ENCODE data around the gene SPDEF. TPM values are rescaled to one million over a fixed set of nuclear protein-coding genes. Genes with fewer than 3 reads are reported as not detected.

The SPDEF gene
- total and polyA plus RNA-seq, 3 experiments from 2014 or later = not detected

GRCh38 chr6:34559651-34560365 is 3.7 kb upstream of the SPDEF start:
- H3K27me3 ChIP-seq (ENCODE audit: insufficient read depth, low read length, poor library complexity, severe bottlenecking) = no peaks in the 10 kb centered on the region
- H3K4me1 ChIP-seq (ENCODE audit: insufficient read depth, low read length) = no peaks in the 10 kb centered on the region
- DNase-seq = no peak
- H3K4me3 Mint-ChIP-seq = no peak overlapping the region
- H3K9me3 Mint-ChIP-seq = peaks cover 0 to 4% (median 0%) of the 10 kb centered on the region in 5 donors
- ChIA-PET POLR2A (no interaction called here), CTCF (no interaction called here)
- H3K27ac Mint-ChIP-seq = no peak overlapping the region
- no peaks in the 10 kb centered on the region for H3K36me3 ChIP-seq (ENCODE audit: insufficient read depth, low read length)
- H3K36me3 Mint-ChIP-seq = no peaks in the 10 kb centered on the region
- no peak overlapping the region for H3K4me3 ChIP-seq (ENCODE audit: low read length)
- peaks cover 0 to 4% (median 0%) of the 10 kb centered on the region in 3 donors for H3K4me1 Mint-ChIP-seq
- peak overlapping the region; percentile 39 for H3K27ac ChIP-seq (ENCODE audit: low read depth, low read length)
- H3K9me3 ChIP-seq (ENCODE audit: low read length) = no peaks in the 10 kb centered on the region
- peaks cover 4% of the 10 kb centered on the region in 2 donors for H3K27me3 Mint-ChIP-seq

- H3K4me3 Mint-ChIP-seq = no peak overlapping the region
- H3K27ac Mint-ChIP-seq = no peak overlapping the region
- H3K9me3 Mint-ChIP-seq = peaks cover 0 to 4% (median 0%) of the 10 kb centered on the region in 5 donors
- H3K4me1 Mint-ChIP-seq = peaks cover 0 to 11% (median 0%) of the 10 kb centered on the region in 3 donors
- ChIA-PET CTCF (interaction anchor here (1.0 kb wide), 1 partner anchor 31 kb away, joined by 4 read pairs; no protein-coding TSS in a partner anchor), POLR2A (no interaction called here)
- no peaks in the 10 kb centered on the region for H3K36me3 ChIP-seq (ENCODE audit: insufficient read depth, low read length)
- H3K27me3 Mint-ChIP-seq = peaks cover 0 to 2% of the 10 kb centered on the region in 2 donors
- H3K4me1 ChIP-seq (ENCODE audit: insufficient read depth, low read length) = no peaks in the 10 kb centered on the region
- no peak overlapping the region for H3K4me3 ChIP-seq (ENCODE audit: low read length)
- no peaks in the 10 kb centered on the region for H3K27me3 ChIP-seq (ENCODE audit: insufficient read depth, low read length, poor library complexity, severe bottlenecking)
- H3K9me3 ChIP-seq (ENCODE audit: low read length) = no peaks in the 10 kb centered on the region
- DNase-seq = no peak
- H3K36me3 Mint-ChIP-seq = no peaks in the 10 kb centered on the region
- no peak overlapping the region for H3K27ac ChIP-seq (ENCODE audit: low read depth, low read length)
These were observed 2.1 kb upstream of the SPDEF start for GRCh38 chr6:34558172-34558714.

- Mint-ChIP-seq H3K4me3 (no peak overlapping the region), H3K27me3 (peaks cover under 1 to 2% of the 10 kb centered on the region in 2 donors), H3K4me1 (peaks cover 0 to 11% (median 0%) of the 10 kb centered on the region in 3 donors), H3K36me3 (no peaks in the 10 kb centered on the region), H3K9me3 (peaks cover 0 to 4% (median 0%) of the 10 kb centered on the region in 5 donors), H3K27ac (peak overlapping the region in 1 of 8 donors; percentile 65)
- Histone ChIP-seq H3K27ac (ENCODE audit: low read depth, low read length) (no peak overlapping the region), H3K36me3 (ENCODE audit: insufficient read depth, low read length) (no peaks in the 10 kb centered on the region), H3K27me3 (ENCODE audit: insufficient read depth, low read length, poor library complexity, severe bottlenecking) (no peaks in the 10 kb centered on the region), H3K9me3 (ENCODE audit: low read length) (no peaks in the 10 kb centered on the region), H3K4me3 (ENCODE audit: low read length) (no peak overlapping the region), H3K4me1 (ENCODE audit: insufficient read depth, low read length) (no peaks in the 10 kb centered on the region)
- ChIA-PET POLR2A (no interaction called here), CTCF (no interaction called here)
- no peak for DNase-seq
These were observed 1.1 kb upstream of the SPDEF start for GRCh38 chr6:34557228-34557627.

GRCh38 chr6:34556493-34556892 is 364 bp upstream of the SPDEF start:
- DNase-seq = no peak
- Mint-ChIP-seq H3K27ac (no peak overlapping the region), H3K36me3 (no peaks in the 10 kb centered on the region), H3K9me3 (peaks cover 0 to 4% (median 0%) of the 10 kb centered on the region in 5 donors), H3K4me1 (peaks cover 0 to 11% (median 0%) of the 10 kb centered on the region in 3 donors), H3K27me3 (peaks cover 5 to 6% of the 10 kb centered on the region in 2 donors), H3K4me3 (no peak overlapping the region)
- POLR2A ChIA-PET = no interaction called here
- Histone ChIP-seq H3K27ac (ENCODE audit: low read depth, low read length) (no peak overlapping the region), H3K36me3 (ENCODE audit: insufficient read depth, low read length) (no peaks in the 10 kb centered on the region), H3K4me1 (ENCODE audit: insufficient read depth, low read length) (no peaks in the 10 kb centered on the region), H3K9me3 (ENCODE audit: low read length) (no peaks in the 10 kb centered on the region), H3K27me3 (ENCODE audit: insufficient read depth, low read length, poor library complexity, severe bottlenecking) (no peaks in the 10 kb centered on the region), H3K4me3 (ENCODE audit: low read length) (no peak overlapping the region)
- CTCF ChIA-PET = interaction anchor here (1.5 kb wide), 1 partner anchor 68 kb away, joined by 3 read pairs; no protein-coding TSS in a partner anchor

DNA sequence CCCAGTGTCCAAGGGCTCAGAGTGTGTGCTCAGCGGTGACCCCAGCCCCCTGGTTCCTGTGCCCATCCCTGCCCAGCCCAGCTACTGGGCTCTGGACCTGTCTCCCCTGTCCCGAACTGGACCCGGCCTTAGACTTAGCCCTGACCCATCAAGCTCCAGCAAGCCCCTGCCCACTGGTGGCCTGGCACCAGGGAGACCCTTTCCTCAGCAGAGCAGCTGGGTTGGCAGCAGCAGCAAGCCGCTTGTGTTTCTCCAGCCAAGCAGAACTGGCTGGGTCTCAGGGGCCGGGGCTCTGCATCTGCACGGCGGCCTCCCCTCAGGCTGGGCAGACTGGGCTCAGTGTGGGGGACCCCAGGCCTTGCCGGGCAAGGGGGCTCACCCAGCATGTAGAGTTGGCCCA is 801 bp downstream of the SPDEF start:
- H3K27me3 Mint-ChIP-seq = peaks cover 5 to 6% of the 10 kb centered on the region in 2 donors
- H3K4me1 Mint-ChIP-seq = peaks cover 0 to 11% (median 0%) of the 10 kb centered on the region in 3 donors
- no peak overlapping the region for H3K27ac Mint-ChIP-seq

DNA sequence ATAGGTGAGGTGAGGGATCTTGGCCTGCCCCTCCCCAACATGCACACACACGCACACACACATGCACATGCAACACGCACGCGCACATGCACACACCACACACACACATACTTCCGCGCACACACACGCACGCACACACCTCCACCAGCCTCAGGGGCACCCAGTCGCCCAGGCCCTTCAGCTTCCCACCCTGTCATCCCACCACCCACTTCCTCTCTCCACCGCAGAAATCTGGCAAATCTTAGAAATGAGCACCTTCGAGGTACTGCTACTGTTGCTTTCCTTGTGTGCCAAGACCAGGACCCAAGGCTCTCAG is 1.2 kb downstream of the SPDEF start:
- H3K27ac Mint-ChIP-seq = no peak overlapping the region
- no peaks in the 10 kb centered on the region for H3K9me3 ChIP-seq (ENCODE audit: low read length)
- ChIA-PET POLR2A (no interaction called here), CTCF (interaction anchor here (1.5 kb wide), 1 partner anchor 70 kb away, joined by 3 read pairs; no protein-coding TSS in a partner anchor)
- DNase-seq = no peak
- H3K9me3 Mint-ChIP-seq = peaks cover 0 to 4% (median 0%) of the 10 kb centered on the region in 5 donors
- H3K4me1 Mint-ChIP-seq = peaks cover 0 to 11% (median 0%) of the 10 kb centered on the region in 3 donors
- H3K27ac ChIP-seq (ENCODE audit: low read depth, low read length) = no peak overlapping the region
- H3K27me3 Mint-ChIP-seq = peaks cover 5 to 6% of the 10 kb centered on the region in 2 donors
- H3K36me3 Mint-ChIP-seq = no peaks in the 10 kb centered on the region
- no peaks in the 10 kb centered on the region for H3K36me3 ChIP-seq (ENCODE audit: insufficient read depth, low read length)
- H3K4me3 Mint-ChIP-seq = no peak overlapping the region
- no peak overlapping the region for H3K4me3 ChIP-seq (ENCODE audit: low read length)
- no peaks in the 10 kb centered on the region for H3K4me1 ChIP-seq (ENCODE audit: insufficient read depth, low read length)
- H3K27me3 ChIP-seq (ENCODE audit: insufficient read depth, low read length, poor library complexity, severe bottlenecking) = no peaks in the 10 kb centered on the region

More for the DNA sequence above, 801 bp downstream of the SPDEF start:
- Mint-ChIP-seq H3K4me3 (no peak overlapping the region), H3K9me3 (peaks cover 0 to 4% (median 0%) of the 10 kb centered on the region in 5 donors), H3K36me3 (no peaks in the 10 kb centered on the region)
- Histone ChIP-seq H3K27me3 (ENCODE audit: insufficient read depth, low read length, poor library complexity, severe bottlenecking) (no peaks in the 10 kb centered on the region), H3K4me3 (ENCODE audit: low read length) (no peak overlapping the region), H3K4me1 (ENCODE audit: insufficient read depth, low read length) (no peaks in the 10 kb centered on the region), H3K36me3 (ENCODE audit: insufficient read depth, low read length) (no peaks in the 10 kb centered on the region), H3K27ac (ENCODE audit: low read depth, low read length) (no peak overlapping the region), H3K9me3 (ENCODE audit: low read length) (no peaks in the 10 kb centered on the region)
- no peak for DNase-seq
- POLR2A ChIA-PET = no interaction called here
- CTCF ChIA-PET = interaction anchor here (1.5 kb wide), 1 partner anchor 69 kb away, joined by 3 read pairs; no protein-coding TSS in a partner anchor

- POLR2A ChIA-PET = interaction anchor here (0.5 kb wide), 1 partner anchor 456 kb away, joined by 5 read pairs; no protein-coding TSS in a partner anchor
These were observed 1.7 kb downstream of the SPDEF start for GRCh38 chr6:34554291-34555006.

GRCh38 chr6:34553750-34554149 is 2.4 kb downstream of the SPDEF start:
- no peaks in the 10 kb centered on the region for H3K36me3 ChIP-seq (ENCODE audit: insufficient read depth, low read length)
- POLR2A ChIA-PET = interaction anchor here (0.5 kb wide), 1 partner anchor 456 kb away, joined by 5 read pairs; no protein-coding TSS in a partner anchor
- H3K4me3 ChIP-seq (ENCODE audit: low read length) = no peak overlapping the region
- CTCF ChIA-PET = no interaction called here
- DNase-seq = no peak
- H3K9me3 ChIP-seq (ENCODE audit: low read length) = no peaks in the 10 kb centered on the region
- no peak overlapping the region for H3K27ac ChIP-seq (ENCODE audit: low read depth, low read length)
- peaks cover 0 to 11% (median 0%) of the 10 kb centered on the region in 3 donors for H3K4me1 Mint-ChIP-seq
- no peak overlapping the region for H3K4me3 Mint-ChIP-seq
- H3K27ac Mint-ChIP-seq = peak overlapping the region in 2 of 8 donors; percentile 14 to 16
- no peaks in the 10 kb centered on the region for H3K27me3 ChIP-seq (ENCODE audit: insufficient read depth, low read length, poor library complexity, severe bottlenecking)
- H3K27me3 Mint-ChIP-seq = peaks cover 5 to 6% of the 10 kb centered on the region in 2 donors
- peaks cover 0 to 4% (median 0%) of the 10 kb centered on the region in 5 donors for H3K9me3 Mint-ChIP-seq
- H3K4me1 ChIP-seq (ENCODE audit: insufficient read depth, low read length) = no peaks in the 10 kb centered on the region
- no peaks in the 10 kb centered on the region for H3K36me3 Mint-ChIP-seq

More at GRCh38 chr6:34554291-34555006, 1.7 kb downstream of the SPDEF start:
- no peak overlapping the region for H3K4me3 ChIP-seq (ENCODE audit: low read length)
- H3K27ac Mint-ChIP-seq = peak overlapping the region in 1 of 8 donors; percentile 14
- peaks cover 0 to 11% (median 0%) of the 10 kb centered on the region in 3 donors for H3K4me1 Mint-ChIP-seq
- H3K36me3 ChIP-seq (ENCODE audit: insufficient read depth, low read length) = no peaks in the 10 kb centered on the region
- no peaks in the 10 kb centered on the region for H3K4me1 ChIP-seq (ENCODE audit: insufficient read depth, low read length)
- H3K27ac ChIP-seq (ENCODE audit: low read depth, low read length) = no peak overlapping the region
- no peaks in the 10 kb centered on the region for H3K36me3 Mint-ChIP-seq
- H3K27me3 Mint-ChIP-seq = peaks cover 5 to 6% of the 10 kb centered on the region in 2 donors
- no peak overlapping the region for H3K4me3 Mint-ChIP-seq
- no peaks in the 10 kb centered on the region for H3K27me3 ChIP-seq (ENCODE audit: insufficient read depth, low read length, poor library complexity, severe bottlenecking)
- CTCF ChIA-PET = no interaction called here
- H3K9me3 Mint-ChIP-seq = peaks cover 0 to 4% (median 0%) of the 10 kb centered on the region in 5 donors
- DNase-seq = no peak
- no peaks in the 10 kb centered on the region for H3K9me3 ChIP-seq (ENCODE audit: low read length)
